Measurements from ENCODE around the gene DRAXIN. TPM values are rescaled to one million over a fixed set of nuclear protein-coding genes. Genes with fewer than 3 reads are reported as not detected.
A peak's percentile ranks its signal among the peaks of the same experiment; 100 is the strongest.

DRAXIN gene
- polyA plus RNA-seq, 1 of the 3 experiments (the other 2 are of a cell fraction): 0.97 TPM

DNA sequence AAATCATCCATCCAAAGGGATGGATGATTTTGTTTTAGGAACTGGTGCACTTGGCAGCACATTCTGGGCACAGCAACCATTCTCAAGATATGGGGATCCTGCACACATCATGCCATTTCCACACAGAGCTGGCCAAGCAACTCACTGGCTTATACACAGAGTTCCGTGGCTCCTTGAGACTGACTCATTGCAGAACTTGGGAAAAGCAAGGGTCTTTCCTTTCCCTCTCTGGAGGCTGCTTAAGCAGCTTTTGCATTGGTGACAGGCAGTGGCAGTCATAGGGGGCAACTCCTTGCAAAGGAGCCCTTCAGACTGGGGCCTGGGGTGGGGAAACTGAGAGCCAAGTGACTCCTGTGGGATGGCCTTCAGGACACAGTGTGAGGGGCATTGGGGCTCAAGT lies 8.7 kb upstream of the DRAXIN start (continued):
- TF ChIP-seq ELF1 (IDR thresholded peaks at IDR 0.05): no peak
- TF ChIP-seq, protein P1, sequence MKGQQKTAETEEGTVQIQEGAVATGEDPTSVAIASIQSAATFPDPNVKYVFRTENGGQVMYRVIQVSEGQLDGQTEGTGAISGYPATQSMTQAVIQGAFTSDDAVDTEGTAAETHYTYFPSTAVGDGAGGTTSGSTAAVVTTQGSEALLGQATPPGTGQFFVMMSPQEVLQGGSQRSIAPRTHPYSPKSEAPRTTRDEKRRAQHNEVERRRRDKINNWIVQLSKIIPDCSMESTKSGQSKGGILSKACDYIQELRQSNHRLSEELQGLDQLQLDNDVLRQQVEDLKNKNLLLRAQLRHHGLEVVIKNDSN (IDR thresholded peaks at IDR 0.05; ENCODE audit: borderline replicate concordance, low read depth): no peak
- TF ChIP-seq POLR2AphosphoS5 (IDR thresholded peaks at IDR 0.05; ENCODE audit: low read depth, low read length): no peak
- TF ChIP-seq, protein P2, sequence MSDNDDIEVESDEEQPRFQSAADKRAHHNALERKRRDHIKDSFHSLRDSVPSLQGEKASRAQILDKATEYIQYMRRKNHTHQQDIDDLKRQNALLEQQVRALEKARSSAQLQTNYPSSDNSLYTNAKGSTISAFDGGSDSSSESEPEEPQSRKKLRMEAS (IDR thresholded peaks at IDR 0.05; ENCODE audit: low read depth): no peak
- TF ChIP-seq FOXJ3 (CRISPR knock-in tag; IDR thresholded peaks at IDR 0.05): no peak

DNA sequence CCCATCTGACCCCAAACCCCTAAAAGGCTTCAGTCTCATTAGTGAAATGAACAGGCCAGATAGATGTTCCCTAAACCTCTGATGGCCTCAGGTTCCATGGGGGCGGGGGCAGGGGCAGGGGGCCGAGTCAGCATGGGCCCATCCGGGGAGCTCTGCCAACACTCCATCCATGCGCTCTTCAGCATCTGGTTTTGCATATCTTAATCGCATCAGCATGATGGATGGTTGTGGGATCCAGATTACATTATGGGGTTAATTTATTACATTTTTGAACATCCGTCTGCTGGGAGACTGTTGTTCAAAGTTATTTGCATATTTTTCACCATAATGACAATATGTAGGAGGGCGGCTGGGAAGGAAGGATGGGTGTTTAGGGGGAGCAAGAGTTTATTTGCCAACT lies 7.4 kb upstream of the DRAXIN start:
- ChIA-PET CTCF (interaction anchor here (0.8 to 7.5 kb wide), 6 partner anchors 9 to 35 kb away, joined by 3 to 51 read pairs (median 6); partner anchors contain the start of gene FBXO6), POLR2A (interaction anchor here (0.7 kb wide), 1 partner anchor 13 kb away, joined by 3 read pairs; no protein-coding TSS in a partner anchor)
- Histone ChIP-seq H3K79me2 (ENCODE audit: insufficient read depth) (peaks cover 10% of the 10 kb centered on the region; the same call in 1 of the 2 replicates), H3K36me3 (replicated peaks in 1 of 2; ENCODE audit: control insufficient read depth in 1 of 2, insufficient read depth in 2 of 2, low read length in 1 of 2) (no peaks in the 10 kb centered on the region), H3K4me2 (no peak overlapping the region), H3K4me3 (ENCODE audit: low read depth in 2 of 2, low read length in 1 of 2) (no peak overlapping the region), H3K27me3 (ENCODE audit: insufficient read depth) (no peaks in the 10 kb centered on the region), H3K9ac (no peak overlapping the region), H3K9me3 (no peaks in the 10 kb centered on the region), H4K20me1 (ENCODE audit: insufficient read depth) (no peaks in the 10 kb centered on the region), H3F3A (replicated peaks; ENCODE audit: insufficient read depth) (peaks cover 6% of the 10 kb centered on the region), H3K9me2 (no peaks in the 10 kb centered on the region), H3K4me1 (ENCODE audit: control insufficient read depth in 1 of 2, insufficient read depth in 2 of 2, low read depth in 1 of 2, low read length in 1 of 2) (peaks cover 10 to 16% of the 10 kb centered on the region in 2 experiments; a peak in 2 of 4 replicates), H2AFZ (ENCODE audit: low read depth) (no peak overlapping the region), H3K27ac (ENCODE audit: low read depth in 2 of 2, low read length in 1 of 2) (peak overlapping the region in 1 of 2 experiments; percentile 6; a peak in 1 of 4 replicates)
- peak; percentile 89 for DNase-seq
- 10% methylated on average over 7 of the region's 7 CpGs for WGBS (ENCODE audit: low lambda C conversion rate)
- TF ChIP-seq MXI1 (IDR thresholded peaks at IDR 0.05; ENCODE audit: low read depth, low read length) (no peak; the same call in 1 of the 2 replicates), NRF1 (IDR thresholded peaks at IDR 0.05; ENCODE audit: low read depth, low read length) (no peak), GABPA (IDR thresholded peaks at IDR 0.05; ENCODE audit: low read depth) (no peak), RFX5 (IDR thresholded peaks at IDR 0.05; ENCODE audit: low read length) (no peak), SIN3A (IDR thresholded peaks at IDR 0.05; ENCODE audit: borderline replicate concordance, low read depth, low read length) (no peak), FOXJ3 (CRISPR knock-in tag; IDR thresholded peaks at IDR 0.05) (no peak), POLR2AphosphoS5 (IDR thresholded peaks at IDR 0.05; ENCODE audit: low read depth, low read length) (peak; percentile 35; the same call in 1 of the 2 replicates), TCF12 (IDR thresholded peaks at IDR 0.05) (peak; percentile 73), FOXM1 (IDR thresholded peaks at IDR 0.05; ENCODE audit: low read depth) (no peak), GATA2 (CRISPR knock-in tag; IDR thresholded peaks at IDR 0.05) (peak; percentile 82), NFIC (IDR thresholded peaks at IDR 0.05; ENCODE audit: borderline replicate concordance) (no peak; the same call in 1 of the 2 replicates), JUND (IDR thresholded peaks at IDR 0.05) (no peak), RAD21 (IDR thresholded peaks at IDR 0.05; ENCODE audit: low read length) (no peak), ELF1 (IDR thresholded peaks at IDR 0.05) (no peak), RCOR1 (IDR thresholded peaks at IDR 0.05; ENCODE audit: low read length) (peak; percentile 94), CHD2 (IDR thresholded peaks at IDR 0.05; ENCODE audit: low read length, partially characterized antibody) (peak; percentile 75)
- TF ChIP-seq, protein P3, sequence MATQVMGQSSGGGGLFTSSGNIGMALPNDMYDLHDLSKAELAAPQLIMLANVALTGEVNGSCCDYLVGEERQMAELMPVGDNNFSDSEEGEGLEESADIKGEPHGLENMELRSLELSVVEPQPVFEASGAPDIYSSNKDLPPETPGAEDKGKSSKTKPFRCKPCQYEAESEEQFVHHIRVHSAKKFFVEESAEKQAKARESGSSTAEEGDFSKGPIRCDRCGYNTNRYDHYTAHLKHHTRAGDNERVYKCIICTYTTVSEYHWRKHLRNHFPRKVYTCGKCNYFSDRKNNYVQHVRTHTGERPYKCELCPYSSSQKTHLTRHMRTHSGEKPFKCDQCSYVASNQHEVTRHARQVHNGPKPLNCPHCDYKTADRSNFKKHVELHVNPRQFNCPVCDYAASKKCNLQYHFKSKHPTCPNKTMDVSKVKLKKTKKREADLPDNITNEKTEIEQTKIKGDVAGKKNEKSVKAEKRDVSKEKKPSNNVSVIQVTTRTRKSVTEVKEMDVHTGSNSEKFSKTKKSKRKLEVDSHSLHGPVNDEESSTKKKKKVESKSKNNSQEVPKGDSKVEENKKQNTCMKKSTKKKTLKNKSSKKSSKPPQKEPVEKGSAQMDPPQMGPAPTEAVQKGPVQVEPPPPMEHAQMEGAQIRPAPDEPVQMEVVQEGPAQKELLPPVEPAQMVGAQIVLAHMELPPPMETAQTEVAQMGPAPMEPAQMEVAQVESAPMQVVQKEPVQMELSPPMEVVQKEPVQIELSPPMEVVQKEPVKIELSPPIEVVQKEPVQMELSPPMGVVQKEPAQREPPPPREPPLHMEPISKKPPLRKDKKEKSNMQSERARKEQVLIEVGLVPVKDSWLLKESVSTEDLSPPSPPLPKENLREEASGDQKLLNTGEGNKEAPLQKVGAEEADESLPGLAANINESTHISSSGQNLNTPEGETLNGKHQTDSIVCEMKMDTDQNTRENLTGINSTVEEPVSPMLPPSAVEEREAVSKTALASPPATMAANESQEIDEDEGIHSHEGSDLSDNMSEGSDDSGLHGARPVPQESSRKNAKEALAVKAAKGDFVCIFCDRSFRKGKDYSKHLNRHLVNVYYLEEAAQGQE (IDR thresholded peaks at IDR 0.05; ENCODE audit: low read depth, low read length): no peak
- TF ChIP-seq, protein P1 (IDR thresholded peaks at IDR 0.05; ENCODE audit: borderline replicate concordance, low read depth): no peak
- TF ChIP-seq, protein P4, sequence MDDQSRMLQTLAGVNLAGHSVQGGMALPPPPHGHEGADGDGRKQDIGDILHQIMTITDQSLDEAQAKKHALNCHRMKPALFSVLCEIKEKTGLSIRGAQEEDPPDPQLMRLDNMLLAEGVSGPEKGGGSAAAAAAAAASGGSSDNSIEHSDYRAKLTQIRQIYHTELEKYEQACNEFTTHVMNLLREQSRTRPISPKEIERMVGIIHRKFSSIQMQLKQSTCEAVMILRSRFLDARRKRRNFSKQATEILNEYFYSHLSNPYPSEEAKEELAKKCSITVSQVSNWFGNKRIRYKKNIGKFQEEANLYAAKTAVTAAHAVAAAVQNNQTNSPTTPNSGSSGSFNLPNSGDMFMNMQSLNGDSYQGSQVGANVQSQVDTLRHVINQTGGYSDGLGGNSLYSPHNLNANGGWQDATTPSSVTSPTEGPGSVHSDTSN (IDR thresholded peaks at IDR 0.05): peak; percentile 76
- TF ChIP-seq, protein P5, sequence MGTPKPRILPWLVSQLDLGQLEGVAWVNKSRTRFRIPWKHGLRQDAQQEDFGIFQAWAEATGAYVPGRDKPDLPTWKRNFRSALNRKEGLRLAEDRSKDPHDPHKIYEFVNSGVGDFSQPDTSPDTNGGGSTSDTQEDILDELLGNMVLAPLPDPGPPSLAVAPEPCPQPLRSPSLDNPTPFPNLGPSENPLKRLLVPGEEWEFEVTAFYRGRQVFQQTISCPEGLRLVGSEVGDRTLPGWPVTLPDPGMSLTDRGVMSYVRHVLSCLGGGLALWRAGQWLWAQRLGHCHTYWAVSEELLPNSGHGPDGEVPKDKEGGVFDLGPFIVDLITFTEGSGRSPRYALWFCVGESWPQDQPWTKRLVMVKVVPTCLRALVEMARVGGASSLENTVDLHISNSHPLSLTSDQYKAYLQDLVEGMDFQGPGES (IDR thresholded peaks at IDR 0.05; ENCODE audit: low read depth, low read length): no peak
- TF ChIP-seq, protein P6, sequence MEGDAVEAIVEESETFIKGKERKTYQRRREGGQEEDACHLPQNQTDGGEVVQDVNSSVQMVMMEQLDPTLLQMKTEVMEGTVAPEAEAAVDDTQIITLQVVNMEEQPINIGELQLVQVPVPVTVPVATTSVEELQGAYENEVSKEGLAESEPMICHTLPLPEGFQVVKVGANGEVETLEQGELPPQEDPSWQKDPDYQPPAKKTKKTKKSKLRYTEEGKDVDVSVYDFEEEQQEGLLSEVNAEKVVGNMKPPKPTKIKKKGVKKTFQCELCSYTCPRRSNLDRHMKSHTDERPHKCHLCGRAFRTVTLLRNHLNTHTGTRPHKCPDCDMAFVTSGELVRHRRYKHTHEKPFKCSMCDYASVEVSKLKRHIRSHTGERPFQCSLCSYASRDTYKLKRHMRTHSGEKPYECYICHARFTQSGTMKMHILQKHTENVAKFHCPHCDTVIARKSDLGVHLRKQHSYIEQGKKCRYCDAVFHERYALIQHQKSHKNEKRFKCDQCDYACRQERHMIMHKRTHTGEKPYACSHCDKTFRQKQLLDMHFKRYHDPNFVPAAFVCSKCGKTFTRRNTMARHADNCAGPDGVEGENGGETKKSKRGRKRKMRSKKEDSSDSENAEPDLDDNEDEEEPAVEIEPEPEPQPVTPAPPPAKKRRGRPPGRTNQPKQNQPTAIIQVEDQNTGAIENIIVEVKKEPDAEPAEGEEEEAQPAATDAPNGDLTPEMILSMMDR (IDR thresholded peaks at IDR 0.05): no peak
- TF ChIP-seq, protein P2 (IDR thresholded peaks at IDR 0.05; ENCODE audit: low read depth): no peak

Data from SK-N-SH (cell line).